H1 (cell line): ENCODE measurements around the gene SHC1. TPM values are rescaled to one million over a fixed set of nuclear protein-coding genes. Genes with fewer than 3 reads are reported as not detected.

Source experiments
- HDAC2 ChIP-seq, 2 experiments: fragments of 300-600 bp in 1 of 2; sonication (generic) in 1 of 2; IDR thresholded peaks; 2 replicates each; pipeline ENCODE4 v1.6.1; 2011 to 2012; ENCODE audit warnings: low read depth in 2 of 2, low read length in 2 of 2, mild to moderate bottlenecking in 2 of 2, moderate library complexity in 2 of 2, borderline replicate concordance in 1 of 2, inconsistent platforms in 1 of 2
- POLR2AphosphoS5 ChIP-seq: IDR thresholded peaks from 2 replicates; pipeline ENCODE4 v1.6.1; 2011; ENCODE audit warnings: low read depth, low read length
- polyA plus RNA-seq, 7 experiments: library from polyadenylated mRNA; depleted of rRNA in 3 of 7; stranded (reverse) in 5 of 7; unstranded in 2 of 7; fragments of >200 nt in 5 of 7; fragments of 200-250 nt in 2 of 7; gene quantifications; 1 replicate in 5 of 7; 2 replicates in 1 of 7; 4 replicates in 1 of 7; pipeline versions ENCODE4 v1.2.1 to v1.2.3, GENCODE V29; 2011 to 2013; ENCODE audit warnings: missing spikeins in 2 of 7, mixed read lengths in 2 of 7
- total RNA-seq: library from RNA; stranded (reverse); fragmentation: NEBNext Ultra II Directional; extraction: Animal tissue kit (Norgen Biotek cat#: 25700); gene quantifications from 2 replicates; pipeline ENCODE4 v1.2.1, GENCODE V29; 2021
- TF ChIP-seq, protein P1 (sequence below), 3 experiments: IDR thresholded peaks; 1 replicate in 2 of 3; 2 replicates in 1 of 3; pipeline versions ENCODE4 v1.5.1 to v1.6.1; 2011; ENCODE audit warnings: low read length in 3 of 3, mild to moderate bottlenecking in 3 of 3, inconsistent platforms in 2 of 3, low read depth in 1 of 3, moderate library complexity in 1 of 3; ENCODE audit not compliant: insufficient read depth in 1 of 3; ENCODE audit errors: control extremely low read depth in 1 of 3

SHC1 gene
- total and polyA plus RNA-seq, 2 of the 8 experiments (the other 6 are each of a cell fraction or from before 2014, with no cell fraction given), result 177 to 212 TPM

DNA sequence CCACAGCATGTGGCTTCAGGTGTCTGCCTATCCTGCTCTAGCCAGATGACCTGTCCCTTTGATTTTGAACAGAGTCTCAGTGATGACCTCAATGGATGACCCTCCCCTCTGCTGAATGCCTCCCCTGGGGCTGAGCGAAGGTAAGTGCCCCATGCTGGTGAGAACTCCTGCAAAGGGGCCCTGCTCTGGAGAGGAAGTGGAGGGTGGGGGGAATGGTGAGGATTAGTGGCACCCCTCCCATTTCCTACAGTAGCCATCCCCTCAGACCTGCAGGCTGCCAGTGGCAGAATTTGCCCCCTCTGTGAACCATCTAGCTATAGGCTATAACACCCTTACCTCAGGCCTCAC lies 30.4 kb downstream of the SHC1 start (continued):
- TF ChIP-seq, protein P1, sequence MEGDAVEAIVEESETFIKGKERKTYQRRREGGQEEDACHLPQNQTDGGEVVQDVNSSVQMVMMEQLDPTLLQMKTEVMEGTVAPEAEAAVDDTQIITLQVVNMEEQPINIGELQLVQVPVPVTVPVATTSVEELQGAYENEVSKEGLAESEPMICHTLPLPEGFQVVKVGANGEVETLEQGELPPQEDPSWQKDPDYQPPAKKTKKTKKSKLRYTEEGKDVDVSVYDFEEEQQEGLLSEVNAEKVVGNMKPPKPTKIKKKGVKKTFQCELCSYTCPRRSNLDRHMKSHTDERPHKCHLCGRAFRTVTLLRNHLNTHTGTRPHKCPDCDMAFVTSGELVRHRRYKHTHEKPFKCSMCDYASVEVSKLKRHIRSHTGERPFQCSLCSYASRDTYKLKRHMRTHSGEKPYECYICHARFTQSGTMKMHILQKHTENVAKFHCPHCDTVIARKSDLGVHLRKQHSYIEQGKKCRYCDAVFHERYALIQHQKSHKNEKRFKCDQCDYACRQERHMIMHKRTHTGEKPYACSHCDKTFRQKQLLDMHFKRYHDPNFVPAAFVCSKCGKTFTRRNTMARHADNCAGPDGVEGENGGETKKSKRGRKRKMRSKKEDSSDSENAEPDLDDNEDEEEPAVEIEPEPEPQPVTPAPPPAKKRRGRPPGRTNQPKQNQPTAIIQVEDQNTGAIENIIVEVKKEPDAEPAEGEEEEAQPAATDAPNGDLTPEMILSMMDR (IDR thresholded peaks at IDR 0.05; ENCODE audit: control extremely low read depth in 1 of 3, insufficient read depth in 1 of 3, low read depth in 1 of 3, low read length in 3 of 3), result no peak
- TF ChIP-seq HDAC2 (IDR thresholded peaks at IDR 0.05; ENCODE audit: borderline replicate concordance in 1 of 2, low read depth in 2 of 2, low read length in 2 of 2) (no peak), POLR2AphosphoS5 (no peak)
